Right kidney (tissue), 1 donor: Measurements from ENCODE around the gene CCDC127.
"Not testable (repeated sequence)": the region's sequence is repeated elsewhere in the genome, so short reads cannot be mapped to it uniquely, and the experiment has no call there.

ENCODE experiments used
- DNase-seq: peaks from one replicate; pipeline ENCODE4 v3.0.0-alpha.2; 2016

The CCDC127 gene

GRCh38 chr5:237931-238330 is 20.0 kb upstream of the CCDC127 start:
- not testable (repeated sequence) for DNase-seq

DNA sequence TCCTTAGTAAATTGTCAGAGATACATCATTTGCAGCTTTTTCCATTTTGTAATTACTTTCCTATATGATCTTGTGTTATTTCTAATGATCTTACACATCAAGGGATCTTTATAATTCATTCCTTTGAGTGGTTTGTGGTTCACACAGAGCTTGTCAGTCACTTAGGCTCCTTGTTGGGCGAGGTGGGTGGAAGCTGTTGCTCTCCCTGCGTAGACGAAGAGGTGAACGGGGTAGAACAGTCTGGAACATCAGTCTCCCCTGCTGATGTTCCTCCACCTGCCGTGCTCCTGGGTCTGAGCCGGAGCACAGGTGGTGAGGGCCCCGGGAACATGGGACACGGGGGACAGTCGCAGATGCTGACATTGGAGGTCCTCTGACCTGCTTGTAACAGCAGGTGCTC is 17.6 kb upstream of the CCDC127 start:
- not testable (repeated sequence) for DNase-seq

DNA sequence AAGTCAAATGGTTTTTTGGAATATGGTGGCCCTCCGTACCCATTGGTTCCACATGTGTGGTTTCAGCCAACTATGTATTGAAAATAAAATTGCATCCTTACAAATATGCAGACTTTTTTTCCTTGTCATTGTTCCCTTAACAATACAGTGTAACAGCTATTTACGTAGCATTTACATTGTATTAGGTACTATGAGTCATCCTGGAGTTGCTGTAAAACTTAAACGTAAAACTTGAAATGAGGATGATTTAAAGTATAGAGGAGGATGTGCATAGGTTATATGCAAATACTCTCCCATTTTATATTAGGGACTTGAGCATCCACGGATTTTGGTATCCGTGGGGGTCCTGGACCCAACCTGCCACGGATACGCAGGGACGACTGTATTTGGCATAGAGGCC is 16.5 kb upstream of the CCDC127 start:
- DNase-seq, result no peak

DNA sequence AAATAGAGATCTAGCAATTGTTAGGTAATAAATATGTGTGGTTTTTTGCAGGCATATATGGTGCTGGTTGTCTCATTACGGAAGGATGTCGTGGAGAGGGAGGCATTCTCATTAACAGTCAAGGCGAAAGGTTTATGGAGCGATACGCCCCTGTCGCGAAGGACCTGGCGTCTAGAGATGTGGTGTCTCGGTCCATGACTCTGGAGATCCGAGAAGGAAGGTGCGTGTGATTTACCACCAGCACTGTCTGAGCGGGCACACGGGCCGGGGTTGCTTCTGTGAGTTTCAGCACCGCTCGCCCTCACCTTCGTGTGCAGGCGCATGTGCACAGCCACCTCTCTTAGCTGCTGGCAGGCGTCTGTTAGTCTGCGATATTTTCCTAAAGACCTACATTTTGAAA is 15.5 kb upstream of the CCDC127 start:
- DNase-seq, result not testable (repeated sequence)

- no peak for DNase-seq
Measured at GRCh38 chr5:231661-232060, 13.7 kb upstream of the CCDC127 start.

- DNase-seq, result no peak
Measured at GRCh38 chr5:230711-231110, 12.8 kb upstream of the CCDC127 start.

DNA sequence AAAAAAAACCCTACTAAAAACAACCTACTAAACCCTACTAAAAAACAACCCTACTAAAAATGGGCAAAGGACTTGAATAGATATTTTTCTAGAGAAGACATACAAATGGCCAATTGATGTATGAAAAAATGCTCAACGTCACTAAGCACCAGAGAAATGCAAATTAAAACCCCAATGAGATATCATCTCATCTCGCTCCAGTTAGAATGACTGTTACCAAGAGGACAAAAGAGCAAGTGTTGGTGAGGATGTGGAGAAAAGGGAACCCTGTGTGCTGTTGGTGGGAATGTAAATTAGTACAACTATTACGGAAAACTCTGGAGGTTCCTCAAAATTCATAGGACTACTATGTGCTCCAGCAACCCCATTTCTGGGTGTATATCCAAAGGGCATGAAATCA is 10.9 kb upstream of the CCDC127 start:
- DNase-seq, result no peak

GRCh38 chr5:227375-227774 is 9.4 kb upstream of the CCDC127 start:
- not testable (repeated sequence) for DNase-seq

DNA sequence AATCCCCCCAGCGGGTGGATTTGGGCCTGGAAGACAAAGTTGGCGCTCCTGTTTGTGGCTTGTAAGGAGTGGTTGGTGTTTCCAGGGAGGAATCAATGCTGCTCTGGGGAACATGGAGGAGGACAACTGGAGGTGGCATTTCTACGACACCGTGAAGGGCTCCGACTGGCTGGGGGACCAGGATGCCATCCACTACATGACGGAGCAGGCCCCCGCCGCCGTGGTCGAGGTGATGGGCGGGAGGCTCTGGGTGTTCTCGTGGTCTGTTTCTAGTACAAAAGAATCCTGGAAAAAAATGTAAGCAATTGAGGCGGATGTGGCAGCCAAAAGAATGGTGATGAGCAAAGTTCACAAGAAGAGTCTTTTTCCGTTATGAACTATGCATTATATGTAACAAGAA is 7.4 kb upstream of the CCDC127 start:
- no peak for DNase-seq

- no peak for DNase-seq
Measured at GRCh38 chr5:223791-224190, 5.8 kb upstream of the CCDC127 start.

DNA sequence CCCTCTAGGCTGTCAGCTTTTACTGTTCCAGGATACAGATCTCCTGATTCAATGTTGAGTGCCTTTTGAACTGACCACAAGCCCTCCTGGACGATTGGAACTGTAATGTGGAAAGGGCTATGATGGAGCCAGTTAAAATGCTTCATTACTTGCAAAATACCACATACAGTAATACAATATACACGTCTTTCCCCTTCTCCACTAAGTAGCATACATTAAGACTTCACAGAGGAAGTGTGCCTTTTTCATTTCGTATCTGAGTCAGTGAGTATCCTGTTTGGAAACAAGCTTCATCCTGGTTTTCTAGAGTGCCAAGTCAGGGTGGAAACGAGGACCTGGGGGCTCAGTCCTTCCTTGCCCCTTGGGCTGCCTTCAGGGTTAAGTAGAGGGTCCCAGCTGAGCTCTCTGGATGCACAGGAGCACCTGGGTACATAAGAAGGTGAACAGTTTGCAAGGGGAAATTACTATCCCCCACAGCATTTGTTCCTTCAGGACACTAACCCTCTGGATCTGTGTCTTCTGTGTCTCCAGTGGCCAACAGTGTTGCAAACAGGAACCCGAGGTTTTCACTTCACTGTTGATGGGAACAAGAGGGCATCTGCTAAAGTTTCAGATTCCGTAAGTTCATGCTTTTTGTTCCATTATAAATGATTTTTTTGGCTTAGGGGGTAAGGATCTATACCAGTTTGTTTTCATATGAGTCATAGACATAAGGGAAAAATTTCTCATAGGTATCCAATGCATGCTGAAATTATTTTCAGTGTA is 5.2 kb upstream of the CCDC127 start:
- not testable (repeated sequence) for DNase-seq

DNA sequence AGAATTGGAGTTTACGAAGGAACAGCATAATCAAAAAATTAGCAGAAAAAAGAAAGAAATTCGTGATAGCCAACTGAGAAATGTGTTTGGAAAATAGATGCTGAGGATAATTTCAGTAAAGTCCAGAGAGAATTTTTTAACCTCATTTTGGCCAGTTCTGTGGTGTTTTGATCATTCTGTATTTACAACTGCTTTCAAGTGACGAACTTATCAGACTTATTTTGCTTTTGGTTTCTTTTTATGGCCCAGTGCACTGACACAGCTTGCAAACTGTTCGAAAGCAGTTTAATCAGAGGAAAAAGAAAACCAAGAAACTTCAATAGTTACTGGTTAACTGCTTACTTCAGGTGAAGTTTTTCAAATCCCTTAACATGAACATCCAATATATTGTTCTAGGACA is 2.0 kb upstream of the CCDC127 start:
- no peak for DNase-seq

GRCh38 chr5:219460-219863 is 1.5 kb upstream of the CCDC127 start:
- no peak for DNase-seq

DNA sequence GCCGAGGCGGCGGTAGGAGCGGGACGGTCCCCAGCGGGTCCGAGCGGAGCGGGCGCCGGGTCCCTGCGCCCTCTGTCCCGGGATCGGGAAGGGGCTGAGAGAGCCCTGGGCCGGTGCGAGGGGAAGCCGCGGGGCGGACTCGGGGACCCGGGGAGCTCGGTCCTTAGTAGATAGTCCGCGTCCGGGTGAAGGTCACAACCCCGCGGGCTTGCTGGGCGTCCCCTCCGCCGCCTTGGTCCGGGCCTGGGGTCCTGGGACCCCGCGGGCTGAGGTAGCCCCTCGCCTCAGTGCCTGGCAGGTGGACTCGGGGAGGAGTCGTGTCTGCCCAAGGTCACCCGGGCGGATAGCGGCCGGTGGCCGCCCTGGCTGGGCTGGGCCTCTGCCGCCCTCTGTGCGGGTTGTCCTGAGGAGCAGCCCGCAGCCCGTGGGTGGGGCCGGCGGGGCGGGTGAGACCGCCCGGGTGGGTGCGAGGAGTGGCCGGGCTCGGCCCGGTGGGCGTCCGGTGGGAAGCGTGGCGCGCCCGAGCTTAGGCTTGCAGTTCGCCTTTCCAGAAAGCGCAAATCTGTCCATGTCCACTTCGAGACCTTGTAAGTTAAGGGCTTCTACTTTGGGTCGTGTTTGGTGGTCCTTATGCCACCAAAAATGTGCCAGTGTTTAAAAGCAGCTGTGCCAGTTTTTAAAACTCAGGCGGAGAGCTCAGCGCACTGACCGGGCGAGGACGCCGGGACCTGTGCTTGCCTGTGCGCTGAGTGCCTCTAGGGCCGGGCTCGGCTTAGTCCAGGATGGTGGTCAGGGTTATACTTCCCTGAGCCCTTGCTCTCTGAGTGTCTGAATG is 721 bp upstream of the CCDC127 start:
- peak; percentile 82 for DNase-seq

DNA sequence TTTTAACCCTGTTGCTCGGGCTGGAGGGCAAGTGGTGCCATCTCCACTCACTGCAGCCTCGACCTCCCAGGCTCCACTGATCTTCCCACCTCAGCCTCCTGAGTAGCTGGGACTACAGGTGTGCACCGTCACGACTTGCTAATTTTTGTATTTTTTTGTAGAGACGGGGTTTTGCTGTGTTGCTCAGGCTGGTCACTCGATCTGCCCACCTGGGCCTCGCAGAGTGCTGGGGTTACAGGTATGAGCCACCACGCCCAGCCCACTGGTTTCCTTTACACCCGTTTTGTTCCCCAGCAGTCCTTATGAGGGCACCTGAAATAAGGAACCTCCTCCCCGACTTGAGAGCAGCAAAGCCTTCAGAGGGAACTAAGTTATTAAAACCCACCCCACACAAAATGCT is 1.9 kb downstream of the CCDC127 start:
- not testable (repeated sequence) for DNase-seq

DNA sequence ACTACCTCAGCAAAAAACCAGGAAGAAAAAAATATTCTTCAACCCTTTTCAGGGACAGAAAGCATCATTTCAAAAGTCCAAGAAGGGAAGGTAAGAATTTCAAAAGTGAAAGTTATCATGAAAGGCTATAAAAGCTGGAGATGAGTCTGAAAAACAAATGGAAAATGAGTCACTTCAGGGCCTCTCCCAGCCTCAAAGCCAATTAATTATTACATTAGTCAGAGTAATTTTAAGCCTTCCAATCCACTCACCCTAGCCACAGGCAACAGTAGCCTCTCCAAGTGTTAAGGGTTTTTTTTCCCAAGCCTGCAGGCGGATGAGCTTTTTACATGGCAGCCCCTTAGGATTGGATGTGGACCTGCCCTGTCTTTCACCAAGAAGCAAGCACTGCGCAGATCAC is 2.7 kb downstream of the CCDC127 start:
- not testable (repeated sequence) for DNase-seq

DNA sequence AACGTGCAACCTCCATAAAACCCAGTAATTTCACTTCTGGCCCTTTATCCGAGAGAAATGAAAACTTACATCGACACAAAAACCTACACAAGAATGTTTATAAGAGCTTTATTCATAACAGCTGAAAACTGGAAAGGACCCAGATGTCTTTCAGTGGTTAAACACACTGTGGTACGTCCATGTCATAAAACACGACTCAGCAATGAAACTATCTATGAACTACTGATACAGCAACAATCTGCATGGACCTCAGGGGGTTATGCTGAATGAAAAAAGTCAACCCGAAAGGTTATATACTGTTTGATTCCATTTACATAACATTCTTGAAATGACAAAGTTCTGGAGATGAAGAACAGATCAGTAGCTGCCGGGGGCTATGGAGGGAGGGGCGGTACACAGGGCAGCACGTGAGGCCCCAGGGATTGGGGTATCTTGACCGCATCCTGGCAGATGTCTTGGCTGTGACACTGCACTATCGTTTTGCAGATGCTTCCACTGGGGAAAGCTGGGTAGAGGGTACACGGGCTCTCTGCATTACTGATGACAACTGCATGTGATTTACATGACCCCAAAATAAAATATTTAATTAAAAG is 4.1 kb downstream of the CCDC127 start:
- no peak for DNase-seq

DNA sequence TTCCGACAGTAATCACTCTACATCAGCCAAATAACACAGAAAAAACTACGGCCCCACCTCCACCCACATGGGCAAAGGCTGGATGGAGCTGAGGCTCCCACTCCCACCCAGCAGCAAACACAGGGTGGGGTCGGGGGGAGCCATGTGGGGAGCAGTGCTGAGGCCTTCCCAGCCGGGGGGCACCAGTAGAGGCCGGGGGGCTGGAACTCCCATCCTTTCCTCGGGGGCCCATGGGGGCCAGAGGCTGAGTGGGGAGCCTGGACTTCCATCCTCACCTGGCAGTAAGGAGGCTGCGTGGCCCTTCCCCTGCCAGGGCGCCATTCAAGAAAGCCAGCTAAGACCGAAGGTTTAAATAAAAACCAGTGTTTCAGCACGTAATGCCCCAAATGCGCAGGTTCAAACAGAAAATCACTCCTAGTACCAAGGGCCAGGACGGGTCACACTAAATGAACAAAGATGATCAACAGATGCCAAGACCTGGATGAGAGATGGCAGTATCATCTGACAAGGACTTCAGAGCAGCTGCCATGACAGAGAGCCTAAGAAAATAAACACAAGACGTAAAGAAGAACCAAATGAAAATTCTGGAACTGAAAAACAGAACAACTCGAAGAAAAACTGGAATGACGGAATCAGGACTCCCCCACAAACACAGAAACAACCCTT is 9.4 kb downstream of the CCDC127 start:
- no peak for DNase-seq

- no peak for DNase-seq
Measured at GRCh38 chr5:207599-207998, 10.4 kb downstream of the CCDC127 start.

GRCh38 chr5:206927-207536 is 10.9 kb downstream of the CCDC127 start:
- DNase-seq, result no peak

GRCh38 chr5:206406-206805 is 11.5 kb downstream of the CCDC127 start:
- no peak for DNase-seq

DNA sequence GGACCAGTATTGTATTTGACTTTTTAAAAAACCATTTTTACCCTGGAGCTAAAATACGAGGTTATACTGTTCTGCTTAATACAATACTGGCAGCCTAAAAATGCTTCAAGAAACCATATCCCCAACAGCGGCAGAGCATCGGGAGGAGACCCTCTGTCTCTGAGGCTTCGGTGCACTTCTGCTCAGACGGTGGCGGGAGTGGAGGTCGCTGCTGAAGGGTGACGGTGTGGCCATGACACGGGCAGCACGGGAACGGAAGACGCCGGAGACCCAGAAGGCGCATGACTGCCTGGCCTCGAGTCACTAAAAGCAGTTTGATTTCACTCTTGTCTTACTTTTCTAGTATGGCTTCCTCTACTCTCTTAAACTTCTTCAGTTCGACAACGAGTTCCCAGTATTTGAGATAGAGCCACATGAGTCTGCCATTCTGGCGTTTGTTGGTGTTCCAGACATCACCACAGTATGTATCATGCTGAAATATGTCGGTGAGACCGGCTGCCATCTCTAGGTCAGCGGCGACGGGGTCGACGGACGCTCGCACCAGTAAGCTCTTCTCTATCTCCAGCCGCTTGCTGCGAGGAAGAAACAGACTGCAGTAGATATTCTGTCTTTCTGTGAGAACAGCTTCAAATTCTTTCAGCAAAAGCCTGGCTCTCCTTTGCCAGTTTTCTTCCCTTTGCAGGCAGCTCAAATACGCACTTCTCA is 12.8 kb downstream of the CCDC127 start:
- DNase-seq, result no peak
